GM12875 (cell line): ENCODE measurements around the gene KRTAP10-4.

ENCODE experiments used
- H3K4me3 ChIP-seq: one replicate; pipeline ENCODE4 v1.5.1; 2011; ENCODE audit warnings: low read depth, low read length, control low read depth
- CTCF ChIP-seq: IDR thresholded peaks from 2 replicates; pipeline ENCODE4 v1.5.1; 2011; ENCODE audit warnings: low read depth, mild to moderate bottlenecking, control low read depth, inconsistent platforms, low read length, moderate library complexity, borderline replicate concordance; ENCODE audit not compliant: insufficient read depth

Gene KRTAP10-4

GRCh38 chr21:44571844-44572782 lies 1.4 kb upstream of the KRTAP10-4 start:
- no peak for TF ChIP-seq CTCF

DNA sequence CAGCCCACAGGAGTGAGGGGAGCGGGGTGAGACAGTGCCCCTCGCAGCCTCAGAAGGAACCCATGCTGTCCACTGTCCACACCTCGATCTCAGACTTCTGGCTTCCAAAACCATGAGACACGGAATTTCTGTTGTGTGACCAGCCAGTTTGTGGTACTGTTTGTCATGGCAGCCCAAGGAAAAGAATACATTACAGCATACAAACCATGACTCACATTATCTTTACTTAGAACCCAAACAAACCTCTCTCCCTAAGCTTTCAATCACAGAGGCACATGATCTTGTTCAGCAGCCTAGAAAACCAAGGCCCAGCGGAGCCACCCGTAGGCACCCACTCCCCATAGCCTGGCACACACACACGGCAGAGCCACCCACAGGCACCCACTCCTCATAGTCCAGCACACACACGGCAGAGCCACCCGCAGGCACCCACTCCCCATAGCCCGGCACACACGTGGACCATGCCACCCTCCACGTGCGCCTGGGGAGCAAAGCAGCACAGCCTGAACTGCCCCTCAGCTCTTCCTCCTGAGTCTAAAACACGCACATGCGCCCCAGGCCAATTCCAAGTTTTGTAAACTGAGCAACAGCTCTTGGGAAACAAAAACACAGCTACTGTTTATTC lies 458 bp upstream of the KRTAP10-4 start:
- no peak for TF ChIP-seq CTCF
- no peak overlapping the region for H3K4me3 ChIP-seq

More at GRCh38 chr21:44571844-44572782, 1.4 kb upstream of the KRTAP10-4 start:
- no peak overlapping the region for H3K4me3 ChIP-seq

GRCh38 chr21:44574457-44575306 lies 1.2 kb downstream of the KRTAP10-4 start:
- no peak overlapping the region for H3K4me3 ChIP-seq
- TF ChIP-seq CTCF, result 0 out of 2 replicates have a peak, but pooled peaks have one; percentile 6

DNA sequence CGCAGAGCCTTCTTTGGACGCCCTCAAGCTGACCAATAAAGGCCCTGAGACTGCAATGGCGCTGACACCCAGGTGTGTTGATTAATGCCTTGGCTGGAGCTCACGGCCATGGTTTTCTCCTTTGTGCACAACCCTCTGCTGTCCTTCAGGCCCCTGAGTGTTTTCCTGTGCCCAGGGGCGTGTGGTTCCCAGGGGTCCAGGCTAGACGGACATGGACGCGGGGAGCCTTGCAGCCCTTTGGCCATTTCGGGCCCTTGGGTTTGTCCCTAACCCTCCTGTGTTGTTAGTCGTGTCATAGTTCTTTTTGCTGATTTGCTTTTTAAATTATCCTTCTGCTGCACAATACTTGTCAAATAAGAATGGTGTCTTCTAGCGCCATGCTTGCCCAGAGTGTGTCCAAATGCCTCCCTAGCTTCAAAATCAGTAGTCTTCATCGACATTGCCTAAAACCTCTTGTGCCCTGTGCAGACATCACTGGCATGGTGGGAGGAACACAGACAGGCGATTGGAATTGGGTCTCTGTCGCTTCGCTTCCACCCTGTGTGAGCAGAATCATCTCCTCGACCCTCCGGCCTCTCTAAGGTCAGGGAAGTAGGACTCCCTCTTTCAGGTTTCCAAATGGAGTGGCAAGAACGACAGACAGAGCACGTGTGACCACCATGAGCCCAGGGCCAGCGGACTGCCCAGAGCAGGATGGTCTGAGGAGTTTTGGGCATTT lies 1.9 kb downstream of the KRTAP10-4 start:
- no peak overlapping the region for H3K4me3 ChIP-seq
- no peak for TF ChIP-seq CTCF

GRCh38 chr21:44576025-44576420 lies 2.5 kb downstream of the KRTAP10-4 start:
- no peak for TF ChIP-seq CTCF
- H3K4me3 ChIP-seq, result no peak overlapping the region

- no peak overlapping the region for H3K4me3 ChIP-seq
- TF ChIP-seq CTCF, result no peak
Observed at GRCh38 chr21:44578371-44579055, 5.0 kb downstream of the KRTAP10-4 start.
